ENCODE measurements around the gene DPT. TPM values are rescaled to one million over a fixed set of nuclear protein-coding genes. Genes with fewer than 3 reads are reported as not detected.

The DPT gene
- total RNA-seq, 2 donors from 2014 or later, result not detected

DNA sequence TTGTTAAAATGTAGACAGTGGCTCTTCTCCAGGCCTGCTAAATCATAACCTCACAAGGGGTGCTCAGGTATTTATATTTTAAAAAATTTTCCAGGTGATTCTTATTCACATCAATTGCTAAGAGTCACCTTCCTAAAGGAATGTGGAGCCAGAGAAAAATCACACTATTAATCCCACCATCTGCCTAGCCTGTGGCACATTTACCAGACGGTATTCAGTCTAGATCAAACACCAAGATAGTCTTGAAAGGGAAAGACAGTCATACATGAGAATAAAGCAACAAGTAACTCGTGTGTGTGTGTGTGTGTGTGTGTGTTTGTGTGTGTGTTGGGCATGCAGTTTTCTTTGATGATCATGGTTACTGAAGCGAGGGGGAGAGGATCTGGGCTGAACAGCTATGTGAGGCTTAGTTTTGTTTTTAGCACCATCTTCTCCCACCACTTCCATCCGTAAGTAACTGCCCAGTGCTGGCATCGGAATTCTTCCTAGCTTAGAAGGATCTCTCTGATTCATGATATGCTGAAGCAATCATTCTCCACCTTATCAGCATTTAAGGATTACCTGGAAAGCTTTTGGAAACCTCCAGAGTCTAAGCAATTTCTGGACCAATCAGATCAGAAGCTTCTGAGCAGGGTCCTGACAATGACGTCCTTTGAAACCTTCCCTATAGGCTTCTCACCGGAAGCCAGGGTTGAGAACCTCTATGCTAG is 2.4 kb upstream of the DPT start:
- H3K4me1 Mint-ChIP-seq (ENCODE audit: low read depth), result no peaks in the 10 kb centered on the region
- H3K27me3 Mint-ChIP-seq (ENCODE audit: low read depth), result peaks cover 17% of the 10 kb centered on the region
- no peaks in the 10 kb centered on the region for H3K9me3 Mint-ChIP-seq
- no peak overlapping the region for H3K4me3 Mint-ChIP-seq
- DNase-seq, result no peak
- ATAC-seq (replicated peaks in 1 of 2), result no peak
- no peak overlapping the region for H3K27ac Mint-ChIP-seq
- no peaks in the 10 kb centered on the region for H3K36me3 Mint-ChIP-seq (ENCODE audit: insufficient read depth in 2 of 2)

DNA sequence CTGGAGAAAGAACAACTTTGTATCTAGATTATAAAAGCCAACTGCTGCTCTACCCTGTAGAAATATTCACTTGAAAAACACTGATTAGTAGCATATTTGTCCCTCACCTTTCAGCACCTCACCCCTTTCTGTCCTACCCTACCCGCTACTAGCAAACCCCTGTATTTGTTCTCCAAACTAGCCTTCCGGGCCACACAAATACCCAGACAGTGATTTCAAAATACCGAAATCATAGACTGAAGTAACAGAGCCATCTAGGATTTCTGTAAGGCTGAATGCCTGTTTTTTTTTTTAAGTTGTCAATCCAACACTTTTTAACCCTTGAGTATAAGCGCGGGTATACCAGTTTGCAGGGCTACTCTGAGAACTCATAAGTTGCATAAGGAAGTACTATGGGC is 398 bp upstream of the DPT start:
- H3K9me3 Mint-ChIP-seq, result no peaks in the 10 kb centered on the region
- no peaks in the 10 kb centered on the region for H3K4me1 Mint-ChIP-seq (ENCODE audit: low read depth)
- H3K27me3 Mint-ChIP-seq (ENCODE audit: low read depth), result peaks cover 3% of the 10 kb centered on the region

DNA sequence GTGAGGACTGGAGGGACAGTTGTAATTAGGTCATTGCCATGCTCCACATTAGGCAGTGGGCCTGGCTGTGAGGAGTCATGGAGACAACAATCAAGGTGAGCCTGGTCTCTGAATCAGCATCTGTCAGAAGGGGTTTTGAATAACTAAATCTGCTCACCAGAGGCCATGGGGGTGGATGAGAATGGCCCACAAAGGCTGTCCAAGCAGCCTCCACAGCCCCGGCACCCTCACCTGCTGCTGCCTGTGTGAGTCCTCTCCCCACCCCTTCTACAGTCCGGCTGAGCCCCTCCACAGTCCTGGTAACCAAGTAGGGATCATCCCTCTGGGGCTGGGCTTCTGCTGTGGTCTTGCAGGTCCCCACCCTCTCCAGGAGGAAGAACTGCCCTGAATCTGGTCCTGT is 2.3 kb downstream of the DPT start:
- Mint-ChIP-seq H3K4me1 (ENCODE audit: low read depth) (no peaks in the 10 kb centered on the region), H3K27me3 (ENCODE audit: low read depth) (peaks cover 1% of the 10 kb centered on the region), H3K27ac (no peak overlapping the region), H3K36me3 (ENCODE audit: insufficient read depth in 2 of 2) (no peaks in the 10 kb centered on the region), H3K9me3 (no peaks in the 10 kb centered on the region), H3K4me3 (no peak overlapping the region)
- ATAC-seq (replicated peaks in 1 of 2), result no peak
- no peak for DNase-seq

More for the DNA sequence above, 398 bp upstream of the DPT start:
- Mint-ChIP-seq H3K36me3 (ENCODE audit: insufficient read depth in 2 of 2) (no peaks in the 10 kb centered on the region), H3K27ac (no peak overlapping the region), H3K4me3 (no peak overlapping the region)
- DNase-seq (no peak), ATAC-seq (replicated peaks in 1 of 2) (no peak)

DNA sequence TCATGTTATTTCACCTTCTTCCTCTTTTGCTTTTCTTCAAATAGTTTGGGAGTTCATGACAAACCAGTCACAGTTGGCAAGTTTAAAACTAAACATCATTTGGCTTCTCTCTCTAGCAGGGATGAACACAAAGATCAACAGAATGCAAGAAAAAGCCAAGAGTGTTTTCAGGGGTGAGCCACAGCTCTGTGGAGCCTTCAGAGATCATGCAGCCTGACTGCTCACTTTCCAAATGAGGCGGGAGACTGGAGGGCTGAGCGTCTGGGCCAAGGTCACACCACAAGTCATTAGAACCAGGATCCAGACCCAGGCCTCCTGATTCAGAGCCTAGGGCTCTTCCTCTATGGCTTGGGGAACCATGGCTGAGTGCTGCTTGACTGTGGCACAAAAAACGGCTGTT is 2.7 kb downstream of the DPT start:
- no peak overlapping the region for H3K27ac Mint-ChIP-seq
- no peak for DNase-seq
- no peaks in the 10 kb centered on the region for H3K9me3 Mint-ChIP-seq
- H3K4me1 Mint-ChIP-seq (ENCODE audit: low read depth), result no peaks in the 10 kb centered on the region
- no peak overlapping the region for H3K4me3 Mint-ChIP-seq
- ATAC-seq (replicated peaks in 1 of 2), result no peak
- H3K27me3 Mint-ChIP-seq (ENCODE audit: low read depth), result peaks cover 5% of the 10 kb centered on the region
- no peaks in the 10 kb centered on the region for H3K36me3 Mint-ChIP-seq (ENCODE audit: insufficient read depth in 2 of 2)

DNA sequence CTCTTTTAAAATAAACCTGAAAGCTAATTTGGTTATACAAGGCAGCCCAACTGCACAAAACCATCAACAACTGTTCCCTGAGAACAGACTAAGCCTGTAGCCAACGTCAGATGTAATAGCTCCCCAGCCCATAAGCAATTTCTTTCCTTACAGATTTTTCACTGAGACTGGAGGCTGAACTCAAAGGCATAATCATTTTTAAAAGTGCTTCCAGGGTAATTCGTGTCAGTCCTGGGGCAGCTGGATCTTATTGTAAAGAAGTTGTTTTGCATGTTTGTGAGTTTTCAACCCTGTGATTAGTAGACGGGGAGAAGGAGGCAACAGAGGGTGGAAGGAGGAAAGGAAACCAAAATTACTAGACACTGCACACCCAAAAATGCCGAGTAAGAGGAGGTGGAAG is 3.2 kb downstream of the DPT start:
- Mint-ChIP-seq H3K27ac (no peak overlapping the region), H3K36me3 (ENCODE audit: insufficient read depth in 2 of 2) (no peaks in the 10 kb centered on the region), H3K4me3 (no peak overlapping the region), H3K27me3 (ENCODE audit: low read depth) (peaks cover 5% of the 10 kb centered on the region), H3K9me3 (no peaks in the 10 kb centered on the region), H3K4me1 (ENCODE audit: low read depth) (no peaks in the 10 kb centered on the region)
- ATAC-seq (replicated peaks in 1 of 2) (no peak), DNase-seq (no peak)

DNA sequence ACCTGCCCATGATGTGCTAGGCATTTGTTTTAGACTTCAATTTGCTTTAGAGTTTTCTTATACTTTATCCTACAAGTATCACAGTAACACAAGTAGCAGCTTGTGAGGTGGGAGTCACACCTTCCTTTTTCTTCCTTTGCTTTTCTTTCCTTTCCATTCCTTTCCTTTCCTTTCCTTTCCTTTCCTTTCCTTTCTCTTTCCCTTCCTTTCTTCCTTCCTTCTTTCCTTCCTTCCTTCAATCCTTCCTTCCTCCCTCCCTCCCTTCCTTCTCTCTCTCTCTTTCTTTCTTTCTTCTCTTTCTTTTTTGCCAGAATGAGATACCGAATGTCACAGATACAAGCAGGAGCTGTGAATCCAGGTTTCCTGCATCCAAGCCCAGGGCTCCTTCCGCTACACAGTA is 3.9 kb downstream of the DPT start:
- Mint-ChIP-seq H3K4me1 (ENCODE audit: low read depth) (no peaks in the 10 kb centered on the region), H3K27ac (no peak overlapping the region), H3K36me3 (ENCODE audit: insufficient read depth in 2 of 2) (no peaks in the 10 kb centered on the region), H3K9me3 (no peaks in the 10 kb centered on the region), H3K4me3 (no peak overlapping the region), H3K27me3 (ENCODE audit: low read depth) (peaks cover 5% of the 10 kb centered on the region)
- DNase-seq (no peak), ATAC-seq (replicated peaks in 1 of 2) (no peak)

DNA sequence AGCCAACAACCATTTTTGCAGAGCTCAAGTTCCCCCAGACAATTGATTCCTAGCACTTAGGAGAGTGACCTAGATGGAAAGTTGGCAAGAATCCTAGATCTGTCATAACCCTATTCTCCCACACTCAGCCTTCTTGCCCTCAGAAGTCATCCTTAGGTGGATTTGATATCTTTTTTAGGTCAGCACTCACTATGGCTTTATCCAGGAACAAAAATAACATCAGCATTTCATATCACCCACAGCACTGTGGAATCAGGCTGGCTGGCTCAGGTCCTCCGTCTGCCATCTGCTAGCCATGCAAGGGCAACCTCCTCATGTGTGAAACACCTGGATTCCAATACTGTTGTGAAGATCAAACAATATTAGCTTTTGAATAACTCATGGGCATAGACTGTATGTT is 6.0 kb downstream of the DPT start:
- no peaks in the 10 kb centered on the region for H3K36me3 Mint-ChIP-seq (ENCODE audit: insufficient read depth in 2 of 2)
- H3K9me3 Mint-ChIP-seq, result no peaks in the 10 kb centered on the region
- H3K4me3 Mint-ChIP-seq, result no peak overlapping the region
- DNase-seq (no peak), ATAC-seq (replicated peaks in 1 of 2) (no peak)
- peaks cover 6% of the 10 kb centered on the region for H3K4me1 Mint-ChIP-seq (ENCODE audit: low read depth)
- H3K27ac Mint-ChIP-seq, result no peak overlapping the region
- H3K27me3 Mint-ChIP-seq (ENCODE audit: low read depth), result peaks cover 5% of the 10 kb centered on the region

DNA sequence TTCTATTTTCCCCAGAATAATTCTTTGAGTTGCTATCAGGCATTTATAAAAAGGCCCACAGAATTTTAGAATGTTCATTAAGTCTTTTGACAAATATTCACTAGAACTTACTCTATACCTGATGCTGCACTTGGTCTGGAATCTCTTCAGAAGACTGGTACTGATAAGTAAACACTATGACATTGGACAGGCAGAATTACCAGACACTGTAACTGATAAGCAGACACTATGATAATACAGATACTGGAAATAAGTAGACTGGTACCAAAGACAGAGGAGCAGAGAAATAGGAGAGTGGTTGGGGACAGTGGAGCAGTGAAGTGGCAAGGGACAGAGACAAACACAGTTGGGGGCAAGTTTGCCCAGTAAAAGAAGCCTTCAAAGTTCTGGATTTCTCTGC is 8.2 kb downstream of the DPT start:
- peaks cover 17% of the 10 kb centered on the region for H3K27me3 Mint-ChIP-seq (ENCODE audit: low read depth)
- no peaks in the 10 kb centered on the region for H3K9me3 Mint-ChIP-seq
- H3K36me3 Mint-ChIP-seq (ENCODE audit: insufficient read depth in 2 of 2), result no peaks in the 10 kb centered on the region
- peaks cover 6% of the 10 kb centered on the region for H3K4me1 Mint-ChIP-seq (ENCODE audit: low read depth)
- no peak overlapping the region for H3K4me3 Mint-ChIP-seq
- no peak for DNase-seq
- no peak for ATAC-seq (replicated peaks in 1 of 2)
- no peak overlapping the region for H3K27ac Mint-ChIP-seq

DNA sequence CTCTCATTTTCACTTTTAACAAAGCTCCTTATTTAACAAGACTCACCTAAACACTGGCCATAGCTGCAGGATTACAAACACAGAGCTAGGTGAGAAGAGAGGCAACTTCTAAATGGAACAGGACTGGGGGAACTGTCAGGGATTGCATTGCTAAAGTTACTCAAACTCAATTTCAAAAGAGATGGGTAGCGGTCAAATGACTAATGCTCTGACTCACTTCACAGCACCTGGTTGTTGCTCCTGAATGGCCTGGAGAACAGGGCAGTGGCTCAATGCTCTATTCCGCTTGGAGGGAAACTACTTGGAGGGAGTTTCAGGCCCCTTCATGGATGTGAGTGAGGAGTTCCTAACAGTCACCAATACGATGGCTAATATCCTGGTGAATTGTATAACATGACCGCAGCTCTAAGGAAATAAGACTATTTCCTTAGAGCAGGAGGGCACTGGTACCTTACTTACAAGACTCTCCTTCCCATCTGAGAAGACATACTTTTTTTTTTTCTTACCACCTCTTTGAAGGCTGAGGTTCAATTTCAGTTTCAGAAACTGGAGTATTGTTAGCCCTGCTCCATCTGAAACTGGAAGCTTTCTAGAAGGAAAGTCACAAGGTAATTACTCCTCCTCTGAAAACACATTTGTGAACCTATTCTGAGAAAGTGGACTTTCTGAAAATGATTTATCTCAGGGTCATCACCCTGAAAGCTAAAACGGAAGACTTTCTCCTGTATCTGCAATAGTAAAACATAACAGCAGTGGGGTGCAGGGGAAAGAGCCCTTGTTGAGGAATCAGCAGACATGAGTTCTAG is 9.5 kb downstream of the DPT start:
- Mint-ChIP-seq H3K36me3 (ENCODE audit: insufficient read depth in 2 of 2) (no peaks in the 10 kb centered on the region), H3K27ac (no peak overlapping the region), H3K27me3 (ENCODE audit: low read depth) (peaks cover 17% of the 10 kb centered on the region), H3K4me1 (ENCODE audit: low read depth) (peaks cover 6% of the 10 kb centered on the region), H3K4me3 (no peak overlapping the region), H3K9me3 (no peaks in the 10 kb centered on the region)
- DNase-seq (no peak), ATAC-seq (replicated peaks in 1 of 2) (no peak)

DNA sequence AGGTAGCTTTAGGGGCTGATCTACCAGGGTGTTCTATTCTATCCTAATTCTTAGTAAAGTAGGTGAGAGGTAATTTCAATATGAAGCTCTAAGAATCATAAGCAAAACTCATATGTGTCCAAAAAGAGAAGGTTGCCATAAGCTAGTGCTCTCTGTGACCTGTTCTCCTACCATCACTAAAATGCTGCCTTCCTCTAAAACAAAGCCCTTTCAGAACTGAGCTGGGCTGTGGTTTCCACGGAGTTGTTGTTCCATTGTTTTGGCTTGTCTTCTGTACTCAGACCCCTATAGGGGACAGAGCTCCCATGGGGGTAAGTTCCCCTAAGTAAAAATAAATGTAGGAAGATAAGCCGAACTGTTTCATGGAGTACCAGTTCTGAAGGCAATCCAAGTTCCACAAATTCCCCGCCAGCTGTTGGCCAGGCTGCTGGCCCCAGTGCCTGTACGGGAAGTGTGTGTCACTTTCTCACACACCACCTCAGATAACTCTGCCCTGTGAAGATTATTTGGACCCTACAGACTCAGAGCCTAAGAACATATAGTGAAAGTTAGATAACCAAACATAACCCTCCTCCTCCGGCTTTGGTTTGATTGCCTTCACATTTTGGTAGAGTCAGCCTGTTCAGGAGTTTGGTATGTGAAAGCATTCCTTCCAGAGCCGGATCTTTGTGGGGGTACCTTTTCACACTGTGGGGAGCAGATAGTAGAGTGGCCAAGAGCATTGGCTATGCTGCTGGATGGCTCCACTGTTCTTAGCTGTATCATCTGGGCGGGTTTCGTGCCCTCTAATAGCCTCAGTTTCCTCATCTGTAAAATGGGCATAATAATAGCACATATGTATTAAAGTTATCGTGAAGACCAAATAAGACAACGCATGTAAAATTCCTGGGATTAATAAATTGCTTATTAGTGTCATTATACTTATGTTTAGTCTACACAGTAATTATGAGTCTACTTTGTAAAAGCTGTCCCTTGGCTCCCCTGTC is 10.8 kb downstream of the DPT start:
- DNase-seq (no peak), ATAC-seq (replicated peaks in 1 of 2) (no peak)
- H3K27me3 Mint-ChIP-seq (ENCODE audit: low read depth), result peaks cover 17% of the 10 kb centered on the region
- no peak overlapping the region for H3K27ac Mint-ChIP-seq
- H3K4me1 Mint-ChIP-seq (ENCODE audit: low read depth), result peaks cover 6% of the 10 kb centered on the region
- no peaks in the 10 kb centered on the region for H3K36me3 Mint-ChIP-seq (ENCODE audit: insufficient read depth in 2 of 2)
- no peaks in the 10 kb centered on the region for H3K9me3 Mint-ChIP-seq
- H3K4me3 Mint-ChIP-seq, result no peak overlapping the region

DNA sequence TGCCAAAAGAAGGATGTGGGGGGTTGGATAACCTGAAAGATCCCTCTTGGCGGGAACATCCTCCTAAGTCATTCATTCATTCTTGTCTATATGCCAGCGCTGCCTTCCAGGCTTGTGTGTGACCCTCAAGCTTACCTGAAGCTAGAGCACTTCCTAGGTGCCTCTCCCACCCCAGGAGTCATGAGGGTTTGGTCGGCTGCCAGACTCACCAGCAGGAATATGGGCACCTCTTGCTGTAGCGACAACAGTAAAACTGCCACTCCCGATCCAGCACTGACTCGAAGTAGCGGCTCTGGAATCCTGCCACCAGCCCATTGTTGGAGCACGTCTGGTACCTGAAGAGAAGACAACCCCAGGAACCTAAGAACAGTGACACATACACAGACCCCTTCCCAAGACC is 15.0 kb downstream of the DPT start:
- H3K9me3 Mint-ChIP-seq, result no peaks in the 10 kb centered on the region
- no peak overlapping the region for H3K27ac Mint-ChIP-seq
- no peaks in the 10 kb centered on the region for H3K36me3 Mint-ChIP-seq (ENCODE audit: insufficient read depth in 2 of 2)
- H3K27me3 Mint-ChIP-seq (ENCODE audit: low read depth), result peaks cover 12% of the 10 kb centered on the region
- H3K4me1 Mint-ChIP-seq (ENCODE audit: low read depth), result no peaks in the 10 kb centered on the region
- H3K4me3 Mint-ChIP-seq, result no peak overlapping the region
- ATAC-seq (replicated peaks in 1 of 2) (no peak), DNase-seq (no peak)

DNA sequence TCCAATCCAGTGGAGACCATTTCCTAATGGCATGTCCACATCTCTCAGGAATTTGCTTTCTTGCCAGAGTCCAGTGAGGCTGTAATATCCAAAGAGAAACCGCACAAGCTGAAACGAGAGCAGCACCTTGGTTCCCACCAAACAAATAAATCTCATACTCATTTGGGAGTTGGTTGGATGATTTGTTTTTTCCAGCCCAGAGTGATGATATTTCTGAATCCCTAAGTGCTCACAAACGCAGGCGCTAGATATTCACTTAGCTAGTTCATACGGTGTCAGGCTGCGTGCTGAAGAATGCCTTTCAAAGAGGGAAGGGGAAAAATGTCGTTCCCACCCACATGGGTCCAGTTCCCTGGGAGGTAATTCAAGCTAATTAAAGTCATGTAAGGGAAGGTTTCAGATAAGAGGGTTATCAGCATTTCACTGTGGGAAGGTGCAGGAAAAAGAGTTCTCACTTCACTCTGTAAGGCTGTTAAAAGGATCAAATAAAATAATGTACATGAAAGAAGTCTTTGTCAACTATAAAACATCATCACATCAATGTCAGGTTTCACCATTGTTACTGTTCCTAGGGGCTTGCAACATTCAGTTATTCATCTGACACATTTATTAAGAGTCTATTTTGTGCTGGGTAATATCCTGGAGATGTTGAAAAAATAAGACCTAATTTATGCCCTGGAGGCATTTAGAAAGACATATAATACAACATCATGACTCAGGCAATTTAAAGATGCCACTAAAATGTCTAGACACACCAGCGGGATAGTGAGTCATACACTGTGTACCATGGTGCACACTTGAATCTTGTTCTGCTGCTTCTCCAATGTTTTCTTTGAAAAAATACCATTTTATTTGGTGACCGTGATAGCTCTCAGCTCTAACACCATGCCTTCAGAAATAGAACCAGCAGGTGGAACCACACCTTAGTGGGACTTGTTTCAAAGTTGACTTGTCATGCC is 19.3 kb downstream of the DPT start:
- H3K4me3 Mint-ChIP-seq, result no peak overlapping the region
- ATAC-seq (replicated peaks in 1 of 2) (no peak), DNase-seq (no peak)
- no peaks in the 10 kb centered on the region for H3K9me3 Mint-ChIP-seq
- H3K27me3 Mint-ChIP-seq (ENCODE audit: low read depth), result peaks cover 7% of the 10 kb centered on the region
- no peak overlapping the region for H3K27ac Mint-ChIP-seq
- H3K36me3 Mint-ChIP-seq (ENCODE audit: insufficient read depth in 2 of 2), result no peaks in the 10 kb centered on the region
- H3K4me1 Mint-ChIP-seq (ENCODE audit: low read depth), result no peaks in the 10 kb centered on the region

Data from activated T-cell treated with anti-CD3 and anti-CD28 coated beads, Interleukin-2, amount 50 U/mL, for 72 hours (primary cell).